PC-3 (cell line): ENCODE results near the gene SF3B1.

Source experiments
- CTCF ChIP-seq: fragments of 300-600 bp; sonication (generic); conservative IDR thresholded peaks from 2 replicates; pipeline ENCODE4 v1.5.1; 2017; ENCODE audit warnings: antibody characterized with exemption, low read depth, mild to moderate bottlenecking, low read length
- EZH2 ChIP-seq: fragments of 300-600 bp; sonication (generic); IDR thresholded peaks from one replicate; pipeline ENCODE4 v1.6.1; 2017; ENCODE audit warnings: antibody characterized with exemption, mild to moderate bottlenecking, low read length; ENCODE audit not compliant: unreplicated experiment
- EZH2phosphoT487 ChIP-seq: fragments of 300-600 bp; sonication (generic); IDR thresholded peaks from 2 replicates; pipeline ENCODE4 v1.6.1; 2018; ENCODE audit warnings: mild to moderate bottlenecking, antibody characterized with exemption, low read length, borderline replicate concordance

GRCh38 chr2:197442857-197443256 lies 8.0 kb upstream of the SF3B1 start:
- TF ChIP-seq EZH2: no peak
- TF ChIP-seq CTCF: no peak
- no peak for TF ChIP-seq EZH2phosphoT487
